ENCODE data around the gene CENPX.

- TF ChIP-seq CEBPB (IDR thresholded peaks at IDR 0.05) (no peak), ZBTB7A (IDR thresholded peaks at IDR 0.05; ENCODE audit: low read depth) (no peak), RAD21 (IDR thresholded peaks at IDR 0.05; ENCODE audit: low read depth) (no peak), TAF1 (IDR thresholded peaks at IDR 0.05; ENCODE audit: low read depth) (no peak), EP300 (IDR thresholded peaks at IDR 0.05; ENCODE audit: borderline replicate concordance) (no peak), CREB1 (IDR thresholded peaks at IDR 0.05; ENCODE audit: low read depth) (no peak)
Measured at GRCh38 chr17:82029990-82030469, 7.4 kb upstream of the CENPX start.
